Type B pancreatic cell (in vitro differentiated cells): ENCODE data around the gene EIF4G1. TPM values are rescaled to one million over a fixed set of nuclear protein-coding genes. Genes with fewer than 3 reads are reported as not detected.
A peak's percentile ranks its signal among the peaks of the same experiment; 100 is the strongest.
"Not testable (repeated sequence)": the region's sequence is repeated elsewhere in the genome, so short reads cannot be mapped to it uniquely, and the experiment has no call there.

Experiments
- DNase-seq: peaks from one replicate; pipeline ENCODE4 v3.0.0; 2021; ENCODE audit warnings: mixed read lengths; ENCODE audit not compliant: unreplicated experiment; ENCODE audit errors: extremely low spot score
- H3K27ac Mint-ChIP-seq: 2 replicates; pipeline ENCODE4 v1.8.0; 2021; ENCODE audit warnings: mild to moderate bottlenecking, mixed read lengths
- H3K27me3 Mint-ChIP-seq: 2 replicates; pipeline ENCODE4 v1.8.0; 2021; ENCODE audit warnings: mixed read lengths
- H3K36me3 Mint-ChIP-seq: 2 replicates; pipeline ENCODE4 v1.8.0; 2021; ENCODE audit warnings: mixed read lengths
- H3K4me1 Mint-ChIP-seq: one replicate; pipeline ENCODE4 v1.8.0; 2021; ENCODE audit warnings: mixed read lengths; ENCODE audit not compliant: unreplicated experiment
- H3K4me3 Mint-ChIP-seq: 2 replicates; pipeline ENCODE4 v1.8.0; 2021; ENCODE audit warnings: mild to moderate bottlenecking, mixed read lengths
- H3K9me3 Mint-ChIP-seq: 2 replicates; pipeline ENCODE4 v1.8.0; 2021; ENCODE audit warnings: mixed read lengths
- long read RNA-seq: library from polyadenylated mRNA; unstranded; transcript quantifications from one replicate; pipeline ENCODE4 v2.0.0, GENCODE V29; 2020
- total RNA-seq: library from RNA; stranded (reverse); gene quantifications from 2 replicates; pipeline ENCODE4 v1.2.1, GENCODE V29; 2021; ENCODE audit warnings: low replicate concordance
- TF ChIP-seq, protein P1 (sequence below): fragments of 200-600 bp; sonication (generic); conservative IDR thresholded peaks from 2 replicates; pipeline ENCODE4 v1.5.0; 2021; ENCODE audit warnings: antibody characterized with exemption, mild to moderate bottlenecking

Gene EIF4G1, protein sequence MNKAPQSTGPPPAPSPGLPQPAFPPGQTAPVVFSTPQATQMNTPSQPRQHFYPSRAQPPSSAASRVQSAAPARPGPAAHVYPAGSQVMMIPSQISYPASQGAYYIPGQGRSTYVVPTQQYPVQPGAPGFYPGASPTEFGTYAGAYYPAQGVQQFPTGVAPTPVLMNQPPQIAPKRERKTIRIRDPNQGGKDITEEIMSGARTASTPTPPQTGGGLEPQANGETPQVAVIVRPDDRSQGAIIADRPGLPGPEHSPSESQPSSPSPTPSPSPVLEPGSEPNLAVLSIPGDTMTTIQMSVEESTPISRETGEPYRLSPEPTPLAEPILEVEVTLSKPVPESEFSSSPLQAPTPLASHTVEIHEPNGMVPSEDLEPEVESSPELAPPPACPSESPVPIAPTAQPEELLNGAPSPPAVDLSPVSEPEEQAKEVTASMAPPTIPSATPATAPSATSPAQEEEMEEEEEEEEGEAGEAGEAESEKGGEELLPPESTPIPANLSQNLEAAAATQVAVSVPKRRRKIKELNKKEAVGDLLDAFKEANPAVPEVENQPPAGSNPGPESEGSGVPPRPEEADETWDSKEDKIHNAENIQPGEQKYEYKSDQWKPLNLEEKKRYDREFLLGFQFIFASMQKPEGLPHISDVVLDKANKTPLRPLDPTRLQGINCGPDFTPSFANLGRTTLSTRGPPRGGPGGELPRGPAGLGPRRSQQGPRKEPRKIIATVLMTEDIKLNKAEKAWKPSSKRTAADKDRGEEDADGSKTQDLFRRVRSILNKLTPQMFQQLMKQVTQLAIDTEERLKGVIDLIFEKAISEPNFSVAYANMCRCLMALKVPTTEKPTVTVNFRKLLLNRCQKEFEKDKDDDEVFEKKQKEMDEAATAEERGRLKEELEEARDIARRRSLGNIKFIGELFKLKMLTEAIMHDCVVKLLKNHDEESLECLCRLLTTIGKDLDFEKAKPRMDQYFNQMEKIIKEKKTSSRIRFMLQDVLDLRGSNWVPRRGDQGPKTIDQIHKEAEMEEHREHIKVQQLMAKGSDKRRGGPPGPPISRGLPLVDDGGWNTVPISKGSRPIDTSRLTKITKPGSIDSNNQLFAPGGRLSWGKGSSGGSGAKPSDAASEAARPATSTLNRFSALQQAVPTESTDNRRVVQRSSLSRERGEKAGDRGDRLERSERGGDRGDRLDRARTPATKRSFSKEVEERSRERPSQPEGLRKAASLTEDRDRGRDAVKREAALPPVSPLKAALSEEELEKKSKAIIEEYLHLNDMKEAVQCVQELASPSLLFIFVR (N-terminal part only)
- total RNA-seq: 371 and 432 TPM in 2 replicates
- long read RNA-seq, partial matches to known transcripts: 93 of 99 reads
- long read RNA-seq, other reads (novel, unspliced or antisense): 4 of 99 reads

DNA sequence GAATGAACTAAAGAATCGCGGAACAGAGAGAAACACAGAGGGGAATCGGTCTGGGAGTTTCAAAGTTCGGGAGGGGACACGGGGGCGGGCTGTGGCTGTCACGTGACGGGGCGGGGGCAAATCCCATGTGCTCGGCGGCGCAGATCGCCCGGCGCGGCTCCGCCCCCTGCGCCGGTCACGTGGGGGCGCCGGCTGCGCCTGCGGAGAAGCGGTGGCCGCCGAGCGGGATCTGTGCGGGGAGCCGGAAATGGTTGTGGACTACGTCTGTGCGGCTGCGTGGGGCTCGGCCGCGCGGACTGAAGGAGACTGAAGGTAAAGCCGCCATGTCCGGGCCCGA is at the start of gene EIF4G1:
EIF4G1 (plus strand) TSS at position 244 of the 337 bp plus-strand sequence. CDS start 1,191 bp downstream, outside the sequence.
- Mint-ChIP-seq H3K4me1 (peaks cover 27% of the 10 kb centered on the region), H3K27ac (peak within 1 kb of the TSS; percentile 88), H3K36me3 (peaks cover 21% of the 10 kb centered on the region), H3K9me3 (no peaks in the 10 kb centered on the region), H3K27me3 (no peaks in the 10 kb centered on the region), H3K4me3 (peak within 1 kb of the TSS; percentile 90)
- DNase-seq: peak; percentile 95
- TF ChIP-seq, protein P1, sequence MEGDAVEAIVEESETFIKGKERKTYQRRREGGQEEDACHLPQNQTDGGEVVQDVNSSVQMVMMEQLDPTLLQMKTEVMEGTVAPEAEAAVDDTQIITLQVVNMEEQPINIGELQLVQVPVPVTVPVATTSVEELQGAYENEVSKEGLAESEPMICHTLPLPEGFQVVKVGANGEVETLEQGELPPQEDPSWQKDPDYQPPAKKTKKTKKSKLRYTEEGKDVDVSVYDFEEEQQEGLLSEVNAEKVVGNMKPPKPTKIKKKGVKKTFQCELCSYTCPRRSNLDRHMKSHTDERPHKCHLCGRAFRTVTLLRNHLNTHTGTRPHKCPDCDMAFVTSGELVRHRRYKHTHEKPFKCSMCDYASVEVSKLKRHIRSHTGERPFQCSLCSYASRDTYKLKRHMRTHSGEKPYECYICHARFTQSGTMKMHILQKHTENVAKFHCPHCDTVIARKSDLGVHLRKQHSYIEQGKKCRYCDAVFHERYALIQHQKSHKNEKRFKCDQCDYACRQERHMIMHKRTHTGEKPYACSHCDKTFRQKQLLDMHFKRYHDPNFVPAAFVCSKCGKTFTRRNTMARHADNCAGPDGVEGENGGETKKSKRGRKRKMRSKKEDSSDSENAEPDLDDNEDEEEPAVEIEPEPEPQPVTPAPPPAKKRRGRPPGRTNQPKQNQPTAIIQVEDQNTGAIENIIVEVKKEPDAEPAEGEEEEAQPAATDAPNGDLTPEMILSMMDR: no peak

DNA sequence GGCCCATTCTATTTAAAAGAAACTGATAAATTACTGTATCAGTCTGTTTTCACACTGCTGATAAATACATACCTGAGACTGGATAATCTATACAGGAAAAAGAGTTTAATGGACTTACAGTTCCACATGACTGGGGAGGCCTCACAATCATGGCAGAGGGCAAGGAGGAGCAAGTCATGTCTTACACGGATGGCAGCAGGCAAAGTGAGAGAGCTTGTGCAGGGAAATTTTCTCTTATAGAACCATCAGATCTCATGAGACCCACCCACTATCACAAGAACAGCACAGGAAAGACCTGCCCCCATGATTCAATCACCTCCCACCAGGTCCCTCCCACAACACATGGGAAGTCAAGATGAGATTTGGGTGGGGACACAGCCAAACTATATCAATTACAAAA is 47.2 kb upstream of the EIF4G1 start:
- H3K27ac Mint-ChIP-seq, H3K9me3 Mint-ChIP-seq, H3K4me1 Mint-ChIP-seq, H3K4me3 Mint-ChIP-seq, DNase-seq, H3K36me3 Mint-ChIP-seq: not testable (repeated sequence)
- peaks cover 57% of the 10 kb centered on the region for H3K27me3 Mint-ChIP-seq

- TF ChIP-seq, protein P1: no peak
- H3K27ac Mint-ChIP-seq: no peak overlapping the region
- H3K36me3 Mint-ChIP-seq: no peaks in the 10 kb centered on the region
- no peaks in the 10 kb centered on the region for H3K9me3 Mint-ChIP-seq
- DNase-seq: no peak
- peaks cover 58% of the 10 kb centered on the region for H3K27me3 Mint-ChIP-seq
- no peak overlapping the region for H3K4me3 Mint-ChIP-seq
- H3K4me1 Mint-ChIP-seq: no peaks in the 10 kb centered on the region
Measured at GRCh38 chr3:184272269-184272668, 42.1 kb upstream of the EIF4G1 start.

GRCh38 chr3:184275381-184275701 is 39.1 kb upstream of the EIF4G1 start:
- no peak overlapping the region for H3K4me3 Mint-ChIP-seq
- no peaks in the 10 kb centered on the region for H3K4me1 Mint-ChIP-seq
- no peaks in the 10 kb centered on the region for H3K9me3 Mint-ChIP-seq
- TF ChIP-seq, protein P1: no peak
- no peak for DNase-seq
- H3K36me3 Mint-ChIP-seq: no peaks in the 10 kb centered on the region
- H3K27me3 Mint-ChIP-seq: peaks cover 74% of the 10 kb centered on the region
- no peak overlapping the region for H3K27ac Mint-ChIP-seq

DNA sequence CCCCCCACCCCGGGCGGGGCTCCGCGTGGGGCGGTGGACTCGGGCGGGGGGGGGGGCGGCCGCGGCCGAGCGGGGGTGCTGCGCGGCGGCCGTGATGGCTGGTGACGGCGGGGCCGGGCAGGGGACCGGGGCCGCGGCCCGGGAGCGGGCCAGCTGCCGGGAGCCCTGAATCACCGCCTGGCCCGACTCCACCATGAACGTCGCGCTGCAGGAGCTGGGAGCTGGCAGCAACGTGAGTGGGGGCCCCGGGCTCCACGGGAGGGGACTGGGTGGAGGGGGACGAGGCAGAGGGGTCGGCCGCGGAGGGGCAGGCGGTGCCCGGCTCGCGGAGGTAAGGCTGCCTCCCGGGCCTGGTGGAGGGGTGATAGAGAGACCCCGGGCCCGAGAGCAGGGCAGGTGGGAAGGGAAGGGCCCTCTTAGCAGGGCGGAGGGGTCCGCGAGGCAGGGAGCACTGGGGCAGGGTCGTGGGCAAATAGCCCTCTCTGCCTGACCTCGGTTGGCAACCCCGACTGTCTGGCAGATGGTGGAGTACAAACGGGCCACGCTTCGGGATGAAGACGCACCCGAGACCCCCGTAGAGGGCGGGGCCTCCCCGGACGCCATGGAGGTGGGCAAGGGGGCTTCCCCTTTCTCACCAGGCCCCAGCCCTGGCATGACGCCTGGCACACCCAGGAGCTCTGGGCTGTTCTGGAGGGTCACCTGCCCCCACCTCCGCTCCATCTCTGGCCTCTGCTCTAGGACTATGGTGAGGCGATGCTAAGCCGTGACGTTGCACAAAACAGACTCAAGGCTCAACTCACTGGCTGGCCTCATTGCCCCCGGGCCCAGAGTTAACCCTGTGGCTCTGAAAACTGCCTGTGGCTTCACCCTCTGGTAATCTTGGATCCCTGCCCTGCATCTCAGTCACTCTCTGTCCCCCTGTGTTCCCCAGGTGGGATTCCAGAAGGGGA is 38.2 kb upstream of the EIF4G1 start, which contains the start of gene ECE2:
ECE2 (plus strand) TSS at position 62 of the 950 bp plus-strand sequence; CDS start at position 194, 132 bp downstream.
- H3K36me3 Mint-ChIP-seq: no peaks in the 10 kb centered on the region
- peaks cover 80% of the 10 kb centered on the region for H3K27me3 Mint-ChIP-seq
- no peak within 1 kb of the TSS for H3K4me3 Mint-ChIP-seq
- DNase-seq: no peak
- H3K9me3 Mint-ChIP-seq: no peaks in the 10 kb centered on the region
- TF ChIP-seq, protein P1: no peak
- no peak within 1 kb of the TSS for H3K27ac Mint-ChIP-seq
- H3K4me1 Mint-ChIP-seq: no peaks in the 10 kb centered on the region
